Fibroblast of skin of scalp (primary cell): ENCODE measurements around the gene CCM2L.

ENCODE experiments used
- DNase-seq: peaks from one replicate; pipeline ENCODE4 v3.0.0-alpha.2; 2013

The CCM2L gene

DNA sequence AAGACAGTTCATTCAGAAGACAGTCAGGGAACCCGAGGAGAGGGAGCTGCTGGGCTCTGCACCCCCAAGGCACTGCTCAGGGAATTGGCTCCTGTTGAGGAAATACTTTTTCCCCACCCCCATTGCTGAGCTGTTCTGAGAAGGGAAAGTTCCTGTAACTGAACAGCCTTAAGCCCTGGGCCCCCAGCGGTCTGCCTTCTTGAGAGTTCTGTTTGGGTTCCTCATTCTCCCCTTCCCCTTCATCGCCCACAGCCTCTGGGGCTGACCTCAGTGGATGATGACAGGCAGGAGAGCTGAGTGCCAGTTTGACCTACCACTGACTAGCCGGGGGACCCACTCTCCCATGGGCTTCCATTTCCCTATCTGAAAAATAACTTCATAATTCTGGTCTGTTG, 52.5 kb downstream of the CCM2L start:
- DNase-seq, result no peak

GRCh38 chr20:32063695-32064094, 53.5 kb downstream of the CCM2L start:
- DNase-seq, result no peak

DNA sequence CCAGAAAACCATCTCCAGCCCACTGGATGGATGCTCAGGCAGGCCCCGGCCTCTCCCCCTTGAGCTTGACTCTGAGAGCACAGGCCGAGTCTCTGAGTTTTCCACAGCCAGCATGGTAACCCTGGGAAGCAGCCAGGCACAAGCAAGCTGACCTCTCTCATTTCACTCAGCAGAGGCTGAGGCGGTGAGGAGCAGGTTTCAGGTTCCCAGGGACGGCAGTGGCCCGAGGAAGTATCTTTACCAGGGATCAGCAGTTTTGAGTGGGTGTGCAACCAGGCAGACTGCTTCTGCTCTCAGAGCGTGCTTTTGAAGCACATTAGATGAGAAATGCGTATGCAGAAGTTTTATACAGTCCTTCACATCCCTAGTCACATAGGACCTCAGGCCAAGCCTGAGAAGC, 54.4 kb downstream of the CCM2L start:
- DNase-seq, result no peak

DNA sequence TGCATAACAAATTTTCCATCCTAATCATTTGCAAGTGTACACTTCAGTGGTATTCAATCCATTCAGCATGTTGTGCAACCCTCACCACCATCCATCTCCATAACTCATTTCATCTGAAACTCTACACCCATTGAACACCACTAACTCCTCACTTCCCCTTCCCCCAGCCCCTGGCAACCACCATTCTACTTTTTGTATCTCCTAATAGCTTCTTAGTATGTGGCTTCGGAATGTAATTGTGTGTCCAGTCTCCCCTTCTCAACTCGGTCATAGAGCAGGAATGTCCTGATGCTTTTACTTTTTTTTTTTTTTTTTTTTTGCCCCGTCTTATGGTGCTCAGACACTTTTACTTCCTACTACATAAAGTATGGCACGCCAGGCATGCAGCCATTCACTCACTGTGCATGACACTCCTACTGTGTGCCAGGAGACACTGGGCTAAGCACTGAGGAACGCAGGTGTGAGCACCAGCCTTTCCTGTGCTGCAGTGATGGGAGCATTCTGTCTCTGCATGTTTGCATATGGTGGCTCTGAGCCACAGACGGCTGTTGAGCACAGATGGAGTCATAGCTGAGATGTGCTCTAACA, 57.1 kb downstream of the CCM2L start:
- DNase-seq, result peak; percentile 99

DNA sequence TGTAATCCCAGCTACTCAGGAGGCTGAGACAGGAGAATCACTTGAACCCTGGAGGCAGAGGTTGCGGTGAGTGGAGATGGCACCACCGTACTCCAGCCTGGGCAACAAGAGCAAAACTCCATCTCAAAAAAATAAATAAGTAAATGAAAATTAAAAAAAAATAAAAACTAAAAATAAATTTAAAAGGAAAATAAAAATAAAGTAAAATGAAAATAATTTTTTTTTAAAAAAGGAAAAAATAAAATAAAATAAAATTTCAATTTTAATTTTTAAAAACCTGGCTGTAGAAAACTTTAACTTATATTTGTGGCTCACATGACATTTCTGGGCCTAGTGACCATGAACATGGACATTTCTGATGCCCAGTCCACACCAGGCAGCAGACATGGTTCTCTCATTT, 57.9 kb downstream of the CCM2L start:
- no peak for DNase-seq

GRCh38 chr20:32069711-32070110, 59.5 kb downstream of the CCM2L start:
- DNase-seq, result no peak

DNA sequence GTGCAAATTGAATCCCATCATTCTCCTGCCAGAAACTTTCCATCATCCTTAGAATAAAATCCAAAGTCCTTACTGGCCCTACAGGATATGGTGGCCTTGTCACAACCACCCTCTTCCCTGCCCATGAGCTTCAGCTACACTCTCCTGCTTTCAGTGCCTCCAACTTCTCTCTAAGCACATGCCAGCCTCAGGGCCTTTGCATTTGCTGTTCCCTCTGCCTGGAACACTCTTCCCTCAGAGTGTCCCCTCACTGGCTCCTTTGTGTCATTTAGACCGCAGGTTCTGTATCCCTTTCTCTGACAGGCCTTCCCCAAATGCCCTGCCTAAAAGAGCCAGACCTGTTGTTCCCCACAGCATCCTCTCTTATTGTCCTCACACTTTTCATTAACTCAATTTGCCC, 60.0 kb downstream of the CCM2L start:
- DNase-seq, result no peak

DNA sequence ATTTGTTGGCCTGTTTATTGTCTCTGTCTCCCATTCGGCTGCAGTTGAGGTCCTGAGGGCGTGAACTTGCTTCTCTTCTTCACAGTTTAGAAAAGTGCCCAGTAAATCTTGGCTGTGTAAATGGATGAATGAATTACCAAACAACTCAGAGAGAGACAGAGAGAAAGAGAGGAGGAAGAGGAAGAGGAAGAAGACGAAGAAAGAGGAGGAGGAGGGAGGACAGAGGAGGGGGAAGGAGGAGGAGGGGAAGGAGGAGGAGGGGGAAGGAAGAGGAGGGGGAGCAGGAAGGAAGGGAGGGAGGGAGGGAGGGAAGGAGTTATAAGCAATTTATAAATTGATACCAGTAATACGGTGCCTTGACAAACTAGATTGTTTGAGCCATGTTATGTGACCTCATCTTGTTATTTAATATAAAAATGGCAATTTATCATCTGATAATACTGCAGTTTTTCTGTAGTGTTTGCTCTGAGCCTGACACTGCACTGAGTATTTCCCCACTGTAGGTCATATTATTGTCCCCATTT, 60.5 kb downstream of the CCM2L start:
- DNase-seq, result no peak

DNA sequence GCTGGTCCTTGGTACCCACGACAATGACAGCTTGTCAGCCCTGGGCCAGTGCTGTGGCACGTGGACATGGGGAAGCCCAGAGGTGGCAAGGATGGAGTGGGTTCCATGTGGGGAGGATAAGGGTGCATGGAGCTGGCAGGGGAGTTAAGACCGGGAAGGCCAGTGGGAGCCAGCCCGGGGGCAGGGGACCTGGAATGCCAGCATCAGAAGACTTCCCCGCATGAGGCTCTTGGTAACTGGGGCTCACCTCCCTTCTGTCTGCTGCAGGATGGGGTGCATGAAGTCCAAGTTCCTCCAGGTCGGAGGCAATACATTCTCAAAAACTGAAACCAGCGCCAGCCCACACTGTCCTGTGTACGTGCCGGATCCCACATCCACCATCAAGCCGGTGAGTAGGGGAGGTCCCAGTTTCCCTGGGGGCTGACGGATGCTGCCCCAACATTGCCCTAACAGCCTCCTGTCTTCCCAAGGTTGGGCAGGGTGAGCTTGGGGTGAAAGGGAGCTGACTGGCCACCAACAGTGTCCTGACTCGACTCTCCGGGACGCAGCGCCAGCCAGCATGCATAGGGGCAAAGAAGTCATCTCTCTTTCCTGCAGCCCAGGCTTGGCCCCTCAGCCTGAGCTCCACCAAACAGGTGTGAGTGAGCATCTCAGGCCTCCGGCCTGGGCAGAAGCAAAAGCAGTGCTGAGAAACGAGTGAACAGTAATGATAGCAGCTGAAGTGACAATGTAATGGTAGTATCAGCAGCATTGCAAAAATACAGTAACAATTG, 61.3 kb downstream of the CCM2L start:
- no peak for DNase-seq

GRCh38 chr20:32072168-32072750, 62.0 kb downstream of the CCM2L start:
- DNase-seq, result peak; percentile 35

GRCh38 chr20:32075534-32075933, 65.3 kb downstream of the CCM2L start:
- no peak for DNase-seq

GRCh38 chr20:32077190-32077589, 67.0 kb downstream of the CCM2L start:
- no peak for DNase-seq

DNA sequence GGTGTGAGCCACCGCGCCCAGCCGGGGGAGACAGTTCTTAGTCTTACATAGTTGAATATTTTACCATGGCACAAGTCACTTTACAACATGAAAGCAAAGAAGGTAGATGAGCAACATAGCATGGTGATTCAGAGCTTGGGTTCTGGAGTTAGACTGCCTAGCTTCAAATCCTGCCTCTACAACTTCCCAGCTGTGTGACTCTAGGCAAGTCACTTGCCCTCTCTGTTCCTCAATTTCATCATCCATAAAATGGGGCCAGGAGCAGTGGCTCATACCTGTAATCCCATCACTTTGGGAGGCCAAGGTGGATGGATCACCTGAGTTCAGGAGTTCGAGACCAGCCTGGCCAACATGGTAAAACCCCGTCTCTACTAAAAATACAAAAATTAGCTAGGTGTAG, 68.1 kb downstream of the CCM2L start:
- no peak for DNase-seq

DNA sequence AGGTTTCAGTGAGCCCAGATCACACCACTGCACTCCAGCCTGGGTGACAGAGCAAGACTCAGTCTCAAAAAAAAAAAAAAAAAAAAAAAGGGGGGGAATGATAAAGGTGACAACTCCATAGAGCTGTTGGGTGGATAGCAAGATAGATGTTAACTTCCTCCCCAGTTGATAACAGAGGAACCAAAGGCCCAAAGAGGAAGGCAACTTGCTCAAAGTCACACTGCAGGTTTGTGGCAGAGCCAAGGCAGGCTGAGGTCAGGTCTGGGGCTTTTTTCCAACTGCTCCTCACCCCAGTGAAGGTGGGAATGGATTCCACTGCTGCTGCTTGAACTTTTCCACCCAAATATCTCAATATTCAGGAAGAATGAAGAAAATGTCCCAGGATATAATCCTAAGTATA, 68.6 kb downstream of the CCM2L start:
- no peak for DNase-seq

- no peak for DNase-seq
Observed at GRCh38 chr20:32079655-32080109, 69.4 kb downstream of the CCM2L start.

DNA sequence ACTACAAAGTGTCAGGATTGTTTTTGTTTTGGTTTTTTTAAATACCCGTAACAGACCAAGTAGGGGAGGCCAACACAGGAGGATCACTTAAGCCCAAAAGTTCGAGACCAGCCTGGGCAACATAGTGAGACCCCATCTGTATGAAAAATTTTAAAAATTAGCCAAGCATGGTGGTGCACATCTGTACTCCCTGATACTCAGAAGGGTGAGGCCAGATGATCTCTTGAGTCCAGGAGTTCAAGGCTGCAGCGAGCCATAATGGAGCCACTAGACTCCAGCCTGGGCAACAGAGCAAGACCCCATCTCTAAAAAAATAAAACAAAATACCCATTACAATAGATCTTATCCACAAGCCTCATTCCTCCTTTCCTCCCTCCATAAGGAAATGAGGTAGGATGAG, 70.5 kb downstream of the CCM2L start:
- no peak for DNase-seq
